HCT116 (cell line): ENCODE data around the gene REEP3. TPM values are rescaled to one million over a fixed set of nuclear protein-coding genes. Genes with fewer than 3 reads are reported as not detected.

Experiments used
- ATAC-seq: fragments of 200-7000 bp; cut with Tn5 transposase; 2 replicates; pipeline ENCODE4 v1.9.1; 2020; ENCODE audit warnings: mild to moderate bottlenecking, moderate library complexity
- BruUV-seq: library from RNA; stranded (reverse); fragments of 400-500 nt; replicated peaks from 2 replicates; lab custom pipeline; 2021; lab: Mats Ljungman, UMichigan
- CTCF ChIA-PET: fragments of 300-600 bp; sonication (Branson Sonifier 250); formaldehyde crosslinking; loops from one replicate; lab custom pipeline; 2021; ENCODE audit warnings: antibody characterized with exemption; lab: Charles Lee
- POLR2A ChIA-PET: fragments of 300-600, 350-600 bp; sonication (Branson Sonifier 250); formaldehyde crosslinking; loops from one replicate; lab custom pipeline; 2021; ENCODE audit warnings: antibody characterized with exemption; lab: Charles Lee
- RAD21 ChIA-PET, 2 experiments: fragments of 300-600 bp; sonication (Branson Sonifier 250); formaldehyde crosslinking; loops; one replicate each; lab custom pipeline; 2023; ENCODE audit warnings: low total read pairs in 2 of 2; ENCODE audit not compliant: uncharacterized antibody in 2 of 2, unreplicated experiment in 2 of 2, low non-redundant PET in 1 of 2; lab: Charles Lee
- DNase-seq: peaks from one replicate; pipeline ENCODE4 v3.0.0-alpha.2; 2010; ENCODE audit warnings: low read depth, low spot score
- H2AFZ ChIP-seq: fragments of 200-600 bp; shearing (Covaris generic), sonication (generic); 2 replicates; pipeline ENCODE4 v1.6.1; 2017; ENCODE audit warnings: low read depth, mixed run types, mixed read lengths, antibody characterized with exemption, low read length; ENCODE audit not compliant: poor library complexity, severe bottlenecking
- H3K27ac ChIP-seq: 2 replicates; pipeline ENCODE4 v1.5.1; 2012; ENCODE audit warnings: low read depth, low read length
- H3K27me3 ChIP-seq: fragments of 200-600 bp; sonication (generic); 2 replicates; pipeline ENCODE4 v1.6.1; 2016; ENCODE audit warnings: mixed run types, low read length, mixed read lengths; ENCODE audit not compliant: insufficient read depth
- H3K36me3 ChIP-seq, 2 experiments: fragments of 200-500 bp in 1 of 2; fragments of 200-600 bp in 1 of 2; sonication (Bioruptor generic) in 1 of 2; sonication (generic) in 1 of 2; 2 replicates each; pipeline versions ENCODE4 v1.5.1 to v1.6.1; 2014 to 2016; ENCODE audit warnings: low read length in 2 of 2, inconsistent platforms in 1 of 2, mixed read lengths in 1 of 2, mixed run types in 1 of 2; ENCODE audit not compliant: insufficient read depth in 2 of 2, control insufficient read depth in 1 of 2
- H3K4me1 ChIP-seq, 2 experiments: fragments of 200-600 bp in 1 of 2; sonication (generic) in 1 of 2; 2 replicates each; pipeline versions ENCODE4 v1.5.1 to v1.6.1; 2012 to 2017; ENCODE audit warnings: low read length in 2 of 2, inconsistent platforms in 1 of 2, mild to moderate bottlenecking in 1 of 2, mixed read lengths in 1 of 2, mixed run types in 1 of 2, moderate library complexity in 1 of 2; ENCODE audit not compliant: insufficient read depth in 2 of 2, control insufficient read depth in 1 of 2
- H3K4me2 ChIP-seq: fragments of 200-600 bp; sonication (generic); 2 replicates; pipeline ENCODE4 v1.6.1; 2017; ENCODE audit warnings: mixed run types, low read length, mixed read lengths
- H3K4me3 ChIP-seq, 2 experiments: fragments of 200-600 bp in 1 of 2; sonication (generic) in 1 of 2; replicated peaks in 1 of 2; 2 replicates each; pipeline ENCODE4 v1.5.1; 2011 to 2016; ENCODE audit warnings: low read length in 2 of 2, control low read depth in 1 of 2, low read depth in 1 of 2, mild to moderate bottlenecking in 1 of 2, mixed read lengths in 1 of 2, mixed run types in 1 of 2
- H3K79me2 ChIP-seq: fragments of 200-600 bp; sonication (generic); 2 replicates; pipeline ENCODE4 v1.6.1; 2017; ENCODE audit warnings: mild to moderate bottlenecking, mixed run types, low read length, moderate library complexity, mixed read lengths; ENCODE audit not compliant: insufficient read depth
- H3K9ac ChIP-seq: fragments of 200-600 bp; sonication (generic); 2 replicates; pipeline ENCODE4 v1.6.1; 2016; ENCODE audit warnings: low read length, mixed read lengths
- H3K9me2 ChIP-seq: fragments of 200-600 bp; sonication (generic), shearing (Covaris generic); 2 replicates; pipeline ENCODE4 v1.6.1; 2017; ENCODE audit warnings: mixed run types, mild to moderate bottlenecking, moderate library complexity; ENCODE audit not compliant: insufficient read depth
- H3K9me3 ChIP-seq, 2 experiments: fragments of 200-500 bp in 1 of 2; fragments of 200-600 bp in 1 of 2; sonication (Bioruptor generic) in 1 of 2; sonication (generic) in 1 of 2; 2 replicates each; pipeline ENCODE4 v1.6.1; 2014 to 2017; ENCODE audit warnings: low read length in 2 of 2, mixed read lengths in 2 of 2, inconsistent platforms in 1 of 2, low read depth in 1 of 2, mild to moderate bottlenecking in 1 of 2, mixed run types in 1 of 2, moderate library complexity in 1 of 2; ENCODE audit not compliant: control insufficient read depth in 1 of 2, insufficient read depth in 1 of 2
- H4K20me1 ChIP-seq: fragments of 200-600 bp; sonication (generic), shearing (Covaris generic); 2 replicates; pipeline ENCODE4 v1.6.1; 2017; ENCODE audit warnings: mixed run types, mild to moderate bottlenecking, moderate library complexity; ENCODE audit not compliant: insufficient read depth
- CEBPB ChIP-seq: IDR thresholded peaks from 2 replicates; pipeline ENCODE4 v1.6.1; 2012; ENCODE audit warnings: low read depth
- EGR1 ChIP-seq: IDR thresholded peaks from 2 replicates; pipeline ENCODE4 v1.6.1; 2012; ENCODE audit warnings: low read depth
- ELF1 ChIP-seq: IDR thresholded peaks from 2 replicates; pipeline ENCODE4 v1.6.1; 2012; ENCODE audit warnings: low read depth, borderline replicate concordance
- EZH2 ChIP-seq: fragments of 200-600 bp; sonication (generic); IDR thresholded peaks from 2 replicates; pipeline ENCODE4 v1.6.1; 2017; ENCODE audit warnings: antibody characterized with exemption, mixed run types
- EZH2phosphoT487 ChIP-seq: fragments of 200-600 bp; IDR thresholded peaks from 2 replicates; pipeline ENCODE4 v1.6.1; 2018; ENCODE audit warnings: antibody characterized with exemption, borderline replicate concordance
- FOSL1 ChIP-seq: IDR thresholded peaks from 2 replicates; pipeline ENCODE4 v1.6.1; 2012; ENCODE audit warnings: low read depth
- JUND ChIP-seq: IDR thresholded peaks from 2 replicates; pipeline ENCODE4 v1.6.1; 2012
- POLR2A ChIP-seq: IDR thresholded peaks from 2 replicates; pipeline ENCODE4 v1.7.0; 2011; ENCODE audit warnings: borderline replicate concordance; ENCODE audit not compliant: insufficient read depth, insufficient read length; ENCODE audit errors: extremely low read depth
- POLR2AphosphoS5 ChIP-seq: IDR thresholded peaks from 2 replicates; pipeline ENCODE4 v1.6.1; 2011; ENCODE audit warnings: mild to moderate bottlenecking, low read depth, low read length, moderate library complexity
- SIN3A ChIP-seq: IDR thresholded peaks from 2 replicates; pipeline ENCODE4 v1.6.1; 2012; ENCODE audit warnings: low read depth
- SP1 ChIP-seq: IDR thresholded peaks from 2 replicates; pipeline ENCODE4 v1.6.1; 2012; ENCODE audit warnings: low read depth
- SRF ChIP-seq: IDR thresholded peaks from 2 replicates; pipeline ENCODE4 v1.6.1; 2012; ENCODE audit warnings: low read depth
- TCF7L2 ChIP-seq: IDR thresholded peaks from 2 replicates; pipeline ENCODE4 v1.7.0; 2011; ENCODE audit warnings: borderline replicate concordance, inconsistent platforms; ENCODE audit not compliant: insufficient read depth, insufficient read length; ENCODE audit errors: extremely low read depth
- YY1 ChIP-seq: IDR thresholded peaks from 2 replicates; pipeline ENCODE4 v1.6.1; 2011; ENCODE audit warnings: low read length, low read depth, moderate library complexity, mild to moderate bottlenecking; ENCODE audit not compliant: insufficient replicate concordance; ENCODE audit errors: extremely low read depth
- ZFX ChIP-seq: fragments of 450-650 bp; IDR thresholded peaks from 2 replicates; pipeline ENCODE4 v1.6.1; 2017
- ZNF274 ChIP-seq: fragments of 200-500 bp; sonication (Bioruptor generic); IDR thresholded peaks from 2 replicates; pipeline ENCODE4 v1.6.1; 2014; ENCODE audit warnings: mild to moderate bottlenecking, low read depth, low read length, inconsistent platforms
- intact Hi-C: fragments of 100-400 bp; cut with micrococcal nuclease; formaldehyde crosslinking; loops from 2 replicates; pipeline ENCODE4 v1.10.0; 2022
- total RNA-seq: library from RNA; stranded (reverse); gene quantifications from one replicate; pipeline ENCODE4 v1.2.1, GENCODE V29; 2021; ENCODE audit not compliant: unreplicated experiment
- TF ChIP-seq, protein P1 (sequence below): IDR thresholded peaks from 2 replicates; pipeline ENCODE4 v1.6.1; 2012; ENCODE audit warnings: low read depth
- TF ChIP-seq, protein P2 (sequence below): IDR thresholded peaks from 2 replicates; pipeline ENCODE4 v1.6.1; 2011; ENCODE audit warnings: mild to moderate bottlenecking, low read length, moderate library complexity; ENCODE audit not compliant: insufficient replicate concordance; ENCODE audit errors: extremely low read depth

REEP3 gene
- total RNA-seq, 1 experiment from 2014 or later = 41.3 TPM

DNA sequence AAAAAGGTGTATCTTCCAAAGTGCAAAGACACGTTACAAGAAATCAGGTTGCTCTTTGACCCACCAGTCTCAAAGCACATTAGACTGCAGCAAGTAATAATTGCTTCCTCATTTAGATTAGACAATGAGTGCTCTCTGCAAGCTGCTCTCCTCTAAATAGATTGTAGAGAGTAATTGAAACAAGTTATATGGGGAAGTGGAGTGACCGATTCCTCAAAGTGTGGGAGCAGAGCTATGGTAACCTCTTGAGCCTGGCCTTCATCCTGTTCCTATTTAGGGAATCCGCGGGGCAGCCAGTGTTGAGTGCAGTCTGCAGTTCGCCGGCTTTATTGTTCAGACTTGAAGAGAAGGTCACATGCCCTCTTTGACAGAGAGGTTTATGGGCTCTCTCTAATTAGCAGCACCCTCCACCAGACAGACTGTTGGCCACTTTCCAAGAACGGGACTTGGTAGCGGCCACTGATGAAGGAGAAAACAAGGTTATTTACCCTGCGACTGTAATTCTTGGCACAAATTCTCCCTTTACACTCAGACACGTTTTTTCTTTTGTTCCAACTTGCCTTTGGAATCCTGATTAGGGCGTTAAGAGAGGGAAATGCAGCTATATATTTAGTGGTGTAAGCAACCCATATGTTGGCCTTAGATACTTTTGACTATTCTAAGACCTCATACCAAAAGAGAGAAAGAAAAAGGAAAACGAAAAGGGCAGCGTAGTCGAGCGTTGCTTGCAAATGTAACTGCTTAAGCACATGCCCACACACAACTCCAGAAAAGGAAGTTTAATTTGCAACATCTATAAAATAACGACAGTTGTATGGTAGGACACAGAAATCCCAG, 107.5 kb downstream of the REEP3 start:
- H3K9me2 ChIP-seq = no peaks in the 10 kb centered on the region
- H3K9me3 ChIP-seq = no peaks in the 10 kb centered on the region
- peak overlapping the region; percentile 80 for H3K4me2 ChIP-seq
- H3K4me1 ChIP-seq = peaks cover 37 to 48% of the 10 kb centered on the region in 2 experiments
- peak overlapping the region; percentile 73 for H3K9ac ChIP-seq
- H3K27me3 ChIP-seq = no peaks in the 10 kb centered on the region
- H3K36me3 ChIP-seq = no peaks in the 10 kb centered on the region
- peak; percentile 49 for DNase-seq
- intact Hi-C loops = loop anchor here (1.0 to 10.0 kb wide), 6 partner anchors 84 to 1034 kb away; partner anchors contain the start of gene JMJD1C
- H2AFZ ChIP-seq = peak overlapping the region; percentile 89
- H3K27ac ChIP-seq = peak overlapping the region; percentile 94; the same call in 1 of the 2 replicates
- CTCF ChIA-PET = interaction anchor here (0.6 to 5.0 kb wide), 10 partner anchors 9 to 462 kb away, joined by 3 to 51 read pairs (median 4); no protein-coding TSS in a partner anchor
- BruUV-seq = no TSS peak
- H3K79me2 ChIP-seq = no peaks in the 10 kb centered on the region
- H3K4me3 ChIP-seq = peak overlapping the region; percentile 30 to 59
- TF ChIP-seq SIN3A = peak; percentile 39; the same call in 1 of the 2 replicates
- TF ChIP-seq SRF = no peak
- TF ChIP-seq EGR1 = no peak
- TF ChIP-seq CEBPB = no peak
- TF ChIP-seq EZH2phosphoT487 = no peak
- no peak for TF ChIP-seq YY1
- no peak for TF ChIP-seq ZNF274
- peak; percentile 86 for TF ChIP-seq TCF7L2
- TF ChIP-seq FOSL1 = no peak
- 0 out of 2 replicates have a peak, but pooled peaks have one; percentile 19 for TF ChIP-seq SP1
- no peak for TF ChIP-seq EZH2
- no peak for TF ChIP-seq JUND
- no peak for TF ChIP-seq ELF1
- TF ChIP-seq POLR2AphosphoS5 = 0 out of 2 replicates have a peak, but pooled peaks have one; percentile 24
- no peak for TF ChIP-seq ZFX
- no peak for TF ChIP-seq POLR2A
- TF ChIP-seq, protein P1, sequence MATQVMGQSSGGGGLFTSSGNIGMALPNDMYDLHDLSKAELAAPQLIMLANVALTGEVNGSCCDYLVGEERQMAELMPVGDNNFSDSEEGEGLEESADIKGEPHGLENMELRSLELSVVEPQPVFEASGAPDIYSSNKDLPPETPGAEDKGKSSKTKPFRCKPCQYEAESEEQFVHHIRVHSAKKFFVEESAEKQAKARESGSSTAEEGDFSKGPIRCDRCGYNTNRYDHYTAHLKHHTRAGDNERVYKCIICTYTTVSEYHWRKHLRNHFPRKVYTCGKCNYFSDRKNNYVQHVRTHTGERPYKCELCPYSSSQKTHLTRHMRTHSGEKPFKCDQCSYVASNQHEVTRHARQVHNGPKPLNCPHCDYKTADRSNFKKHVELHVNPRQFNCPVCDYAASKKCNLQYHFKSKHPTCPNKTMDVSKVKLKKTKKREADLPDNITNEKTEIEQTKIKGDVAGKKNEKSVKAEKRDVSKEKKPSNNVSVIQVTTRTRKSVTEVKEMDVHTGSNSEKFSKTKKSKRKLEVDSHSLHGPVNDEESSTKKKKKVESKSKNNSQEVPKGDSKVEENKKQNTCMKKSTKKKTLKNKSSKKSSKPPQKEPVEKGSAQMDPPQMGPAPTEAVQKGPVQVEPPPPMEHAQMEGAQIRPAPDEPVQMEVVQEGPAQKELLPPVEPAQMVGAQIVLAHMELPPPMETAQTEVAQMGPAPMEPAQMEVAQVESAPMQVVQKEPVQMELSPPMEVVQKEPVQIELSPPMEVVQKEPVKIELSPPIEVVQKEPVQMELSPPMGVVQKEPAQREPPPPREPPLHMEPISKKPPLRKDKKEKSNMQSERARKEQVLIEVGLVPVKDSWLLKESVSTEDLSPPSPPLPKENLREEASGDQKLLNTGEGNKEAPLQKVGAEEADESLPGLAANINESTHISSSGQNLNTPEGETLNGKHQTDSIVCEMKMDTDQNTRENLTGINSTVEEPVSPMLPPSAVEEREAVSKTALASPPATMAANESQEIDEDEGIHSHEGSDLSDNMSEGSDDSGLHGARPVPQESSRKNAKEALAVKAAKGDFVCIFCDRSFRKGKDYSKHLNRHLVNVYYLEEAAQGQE = no peak
- TF ChIP-seq, protein P2, sequence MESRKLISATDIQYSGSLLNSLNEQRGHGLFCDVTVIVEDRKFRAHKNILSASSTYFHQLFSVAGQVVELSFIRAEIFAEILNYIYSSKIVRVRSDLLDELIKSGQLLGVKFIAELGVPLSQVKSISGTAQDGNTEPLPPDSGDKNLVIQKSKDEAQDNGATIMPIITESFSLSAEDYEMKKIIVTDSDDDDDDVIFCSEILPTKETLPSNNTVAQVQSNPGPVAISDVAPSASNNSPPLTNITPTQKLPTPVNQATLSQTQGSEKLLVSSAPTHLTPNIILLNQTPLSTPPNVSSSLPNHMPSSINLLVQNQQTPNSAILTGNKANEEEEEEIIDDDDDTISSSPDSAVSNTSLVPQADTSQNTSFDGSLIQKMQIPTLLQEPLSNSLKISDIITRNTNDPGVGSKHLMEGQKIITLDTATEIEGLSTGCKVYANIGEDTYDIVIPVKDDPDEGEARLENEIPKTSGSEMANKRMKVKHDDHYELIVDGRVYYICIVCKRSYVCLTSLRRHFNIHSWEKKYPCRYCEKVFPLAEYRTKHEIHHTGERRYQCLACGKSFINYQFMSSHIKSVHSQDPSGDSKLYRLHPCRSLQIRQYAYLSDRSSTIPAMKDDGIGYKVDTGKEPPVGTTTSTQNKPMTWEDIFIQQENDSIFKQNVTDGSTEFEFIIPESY = no peak
- TF ChIP-seq, all 23 proteins: peak for 4
- ATAC-seq = peak; percentile 22
- ChIA-PET RAD21 (interaction anchor here (0.7 to 1.9 kb wide), 5 partner anchors 84 to 462 kb away, joined by 3 to 10 read pairs (median 6); no protein-coding TSS in a partner anchor), POLR2A (interaction anchor here (0.9 to 2.3 kb wide), 7 partner anchors 75 to 454 kb away, joined by 3 to 5 read pairs (median 3); no protein-coding TSS in a partner anchor)
- no peaks in the 10 kb centered on the region for H4K20me1 ChIP-seq
